Adipocyte (in vitro differentiated cells): ENCODE measurements around the gene DPH1.

ENCODE experiments used
- DNase-seq: peaks from one replicate; pipeline ENCODE4 v3.0.0-alpha.2; 2015; ENCODE audit warnings: low read depth
- H3K27me3 ChIP-seq: replicated peaks from 2 replicates; pipeline ENCODE4 v1.7.0; 2013; ENCODE audit warnings: mild to moderate bottlenecking, low read length, moderate library complexity; ENCODE audit not compliant: control insufficient read depth, insufficient read depth
- H3K36me3 ChIP-seq: 2 replicates; pipeline ENCODE4 v1.7.0; 2013; ENCODE audit warnings: low read length, mild to moderate bottlenecking, moderate library complexity; ENCODE audit not compliant: control insufficient read depth, insufficient read depth, severe bottlenecking
- H3K4me1 ChIP-seq: 2 replicates; pipeline ENCODE4 v1.7.0; 2013; ENCODE audit warnings: mild to moderate bottlenecking, low read length, moderate library complexity; ENCODE audit not compliant: control insufficient read depth, insufficient read depth
- H3K4me3 ChIP-seq: 2 replicates; pipeline ENCODE4 v1.7.0; 2013; ENCODE audit warnings: mild to moderate bottlenecking, low read length, moderate library complexity
- H3K9ac ChIP-seq: 2 replicates; pipeline ENCODE4 v1.7.0; 2013; ENCODE audit warnings: mild to moderate bottlenecking, low read length, moderate library complexity
- H3K9me3 ChIP-seq: 2 replicates; pipeline ENCODE4 v1.7.0; 2013; ENCODE audit warnings: mild to moderate bottlenecking, low read length, moderate library complexity; ENCODE audit not compliant: control insufficient read depth

The DPH1 gene

GRCh38 chr17:2092253-2092652, 62.3 kb downstream of the DPH1 start:
- H3K4me3 ChIP-seq, result no peak overlapping the region

GRCh38 chr17:2093349-2093748, 63.4 kb downstream of the DPH1 start:
- Histone ChIP-seq H3K4me1 (peaks cover 29% of the 10 kb centered on the region), H3K36me3 (peaks cover 5% of the 10 kb centered on the region), H3K9ac (no peak overlapping the region), H3K27me3 (no peaks in the 10 kb centered on the region), H3K9me3 (no peaks in the 10 kb centered on the region), H3K4me3 (no peak overlapping the region)
- no peak for DNase-seq

More at GRCh38 chr17:2092253-2092652, 62.3 kb downstream of the DPH1 start:
- no peaks in the 10 kb centered on the region for H3K9me3 ChIP-seq
- DNase-seq, result no peak
- no peak overlapping the region for H3K9ac ChIP-seq
- H3K36me3 ChIP-seq, result no peaks in the 10 kb centered on the region
- H3K4me1 ChIP-seq, result peaks cover 40% of the 10 kb centered on the region
- H3K27me3 ChIP-seq, result no peaks in the 10 kb centered on the region
